GM19099 (cell line): Measurements from ENCODE around the gene ADGRE3.

Experiments used
- POLR2A ChIP-seq: IDR thresholded peaks from 3 replicates; pipeline ENCODE4 v1.6.1; 2011; ENCODE audit warnings: low read depth; ENCODE audit not compliant: insufficient read length; ENCODE audit errors: extremely low read depth

ADGRE3 gene

GRCh38 chr19:14576363-14576762 lies 98.3 kb downstream of the ADGRE3 start:
- no peak for TF ChIP-seq POLR2A

- no peak for TF ChIP-seq POLR2A
Observed at GRCh38 chr19:14575428-14575980, 99.1 kb downstream of the ADGRE3 start.

GRCh38 chr19:14571695-14572490 lies 102.8 kb downstream of the ADGRE3 start, which contains the start of gene NDUFB7:
Gene NDUFB7, minus strand, starts transcription at chr19:14572066. Its CDS starts 66 bp downstream, at chr19:14572000.
- peak; percentile 91 for TF ChIP-seq POLR2A

- no peak for TF ChIP-seq POLR2A
Observed at GRCh38 chr19:14570864-14571527, 103.6 kb downstream of the ADGRE3 start.
